ENCODE data around the gene MEGF6. TPM values are rescaled to one million over a fixed set of nuclear protein-coding genes. Genes with fewer than 3 reads are reported as not detected.

Gene MEGF6
- total RNA-seq, 2 experiments from 2014 or later = 57.5 to 62.2 TPM

DNA sequence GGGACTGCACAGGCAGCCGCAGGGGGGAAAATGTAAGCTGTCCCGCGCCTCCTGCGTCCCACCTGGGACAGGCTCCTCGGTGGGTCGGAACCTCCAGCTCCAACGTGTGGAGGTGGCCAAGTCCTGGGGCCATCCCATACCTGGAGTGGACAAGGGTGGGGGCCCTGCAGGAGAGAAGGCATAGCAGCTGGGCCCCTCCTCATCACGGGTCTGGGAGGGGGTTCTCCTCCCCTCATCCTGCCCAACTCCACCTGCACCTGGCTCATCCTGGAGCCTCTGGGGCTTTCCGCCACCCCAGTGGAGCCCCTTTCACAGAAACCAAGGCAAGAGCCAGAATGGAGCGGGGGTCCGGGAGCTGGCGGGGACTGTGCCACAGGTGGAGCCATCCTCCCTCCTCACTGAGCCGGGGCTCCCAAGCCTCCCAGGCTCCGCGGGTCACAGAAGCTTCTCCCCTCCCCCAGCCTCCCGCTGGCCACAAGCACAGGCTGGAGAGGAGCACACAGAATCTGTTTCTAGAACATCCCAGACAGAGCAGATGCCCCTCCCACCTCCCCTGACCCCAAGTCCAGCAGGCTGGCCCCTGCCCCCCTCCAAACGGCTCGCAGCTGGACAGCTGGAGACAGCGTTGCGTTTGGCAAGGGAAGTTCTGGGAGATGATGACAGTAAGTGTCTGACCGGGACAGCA, 65.8 kb downstream of the MEGF6 start:
- ChIA-PET CTCF (no interaction called here), POLR2A (no interaction called here)
- Histone ChIP-seq H3K27me3 (ENCODE audit: control insufficient read depth in 1 of 2, insufficient read depth in 2 of 2, low read length in 2 of 2) (no peaks in the 10 kb centered on the region), H3K36me3 (ENCODE audit: insufficient read depth, low read length) (no peaks in the 10 kb centered on the region), H3K4me3 (ENCODE audit: low read length) (no peak overlapping the region), H3K27ac (ENCODE audit: low read depth in 1 of 2, low read length in 2 of 2) (no peak overlapping the region), H3K9me3 (ENCODE audit: control insufficient read depth in 1 of 2, insufficient read depth in 1 of 2, low read length in 2 of 2) (peaks cover 0 to 5% of the 10 kb centered on the region in 2 experiments), H3K4me1 (ENCODE audit: insufficient read depth, low read length) (no peaks in the 10 kb centered on the region)
- H3K36me3 Mint-ChIP-seq (ENCODE audit: low read depth) = no peaks in the 10 kb centered on the region
- H3K27ac Mint-ChIP-seq = no peak overlapping the region
- DNase-seq (no peak), ATAC-seq (ENCODE audit: poor library complexity) (no peak)
- no peak for TF ChIP-seq CTCF (IDR thresholded peaks at IDR 0.05)
- H3K9me3 Mint-ChIP-seq = no peaks in the 10 kb centered on the region
- intact Hi-C loops (cut with DNase I, micrococcal nuclease) = no loop called here
- H3K4me1 Mint-ChIP-seq (ENCODE audit: low read depth) = no peaks in the 10 kb centered on the region
- no peak overlapping the region for H3K4me3 Mint-ChIP-seq
- H3K27me3 Mint-ChIP-seq = no peaks in the 10 kb centered on the region

GRCh38 chr1:3544040-3544977, 67.0 kb downstream of the MEGF6 start:
- ChIA-PET CTCF (no interaction called here), POLR2A (no interaction called here)
- Histone ChIP-seq H3K4me1 (ENCODE audit: insufficient read depth, low read length) (peaks cover 4% of the 10 kb centered on the region), H3K27me3 (ENCODE audit: control insufficient read depth in 1 of 2, insufficient read depth in 2 of 2, low read length in 2 of 2) (no peaks in the 10 kb centered on the region), H3K36me3 (ENCODE audit: insufficient read depth, low read length) (no peaks in the 10 kb centered on the region), H3K4me3 (ENCODE audit: low read length) (no peak overlapping the region), H3K9me3 (ENCODE audit: control insufficient read depth in 1 of 2, insufficient read depth in 1 of 2, low read length in 2 of 2) (peaks cover 0 to 5% of the 10 kb centered on the region in 2 experiments), H3K27ac (ENCODE audit: low read depth in 1 of 2, low read length in 2 of 2) (no peak overlapping the region)
- ATAC-seq (ENCODE audit: poor library complexity) (no peak), DNase-seq (no peak)
- H3K9me3 Mint-ChIP-seq = no peaks in the 10 kb centered on the region
- H3K36me3 Mint-ChIP-seq (ENCODE audit: low read depth) = no peaks in the 10 kb centered on the region
- no peaks in the 10 kb centered on the region for H3K27me3 Mint-ChIP-seq
- no peak for TF ChIP-seq CTCF (IDR thresholded peaks at IDR 0.05)
- intact Hi-C loops (cut with DNase I, micrococcal nuclease) = no loop called here
- H3K4me1 Mint-ChIP-seq (ENCODE audit: low read depth) = no peaks in the 10 kb centered on the region
- H3K4me3 Mint-ChIP-seq = no peak overlapping the region
- no peak overlapping the region for H3K27ac Mint-ChIP-seq

- Histone ChIP-seq H3K9me3 (ENCODE audit: control insufficient read depth in 1 of 2, insufficient read depth in 1 of 2, low read length in 2 of 2) (peaks cover 0 to 5% of the 10 kb centered on the region in 2 experiments), H3K4me3 (ENCODE audit: low read length) (no peak overlapping the region), H3K27me3 (ENCODE audit: control insufficient read depth in 1 of 2, insufficient read depth in 2 of 2, low read length in 2 of 2) (no peaks in the 10 kb centered on the region), H3K36me3 (ENCODE audit: insufficient read depth, low read length) (no peaks in the 10 kb centered on the region), H3K4me1 (ENCODE audit: insufficient read depth, low read length) (peaks cover 4% of the 10 kb centered on the region), H3K27ac (ENCODE audit: low read depth in 1 of 2, low read length in 2 of 2) (no peak overlapping the region)
- ATAC-seq (ENCODE audit: poor library complexity) (no peak), DNase-seq (no peak)
- Mint-ChIP-seq H3K4me1 (ENCODE audit: low read depth) (no peaks in the 10 kb centered on the region), H3K27me3 (no peaks in the 10 kb centered on the region), H3K36me3 (ENCODE audit: low read depth) (no peaks in the 10 kb centered on the region), H3K4me3 (no peak overlapping the region), H3K9me3 (no peaks in the 10 kb centered on the region), H3K27ac (no peak overlapping the region)
- ChIA-PET CTCF (no interaction called here), POLR2A (no interaction called here)
- intact Hi-C loops (cut with DNase I, micrococcal nuclease) = no loop called here
- no peak for TF ChIP-seq CTCF (IDR thresholded peaks at IDR 0.05)
Observed at GRCh38 chr1:3543076-3544039, 68.0 kb downstream of the MEGF6 start.

Measured in CD4-positive, alpha-beta T cell (primary cell).